Esophagus squamous epithelium (tissue), 5 donors: ENCODE results near the gene MAP3K8. TPM values are rescaled to one million over a fixed set of nuclear protein-coding genes. Genes with fewer than 3 reads are reported as not detected.

ENCODE experiments used
- DNase-seq: peaks from one replicate; lab custom pipeline; 2025; lab: John Stamatoyannopoulos, UW
- H3K27ac ChIP-seq, 4 donors: fragments of 200-600 bp; sonication (generic); one replicate each; pipeline ENCODE4 v1.5.1; 2016 to 2019; ENCODE audit warnings: mild to moderate bottlenecking in 1 of 4
- H3K27me3 ChIP-seq, 4 donors: fragments of 200-600 bp; sonication (generic); 1 replicate in 3 of 4; 2 replicates in 1 of 4; pipeline versions ENCODE4 v1.5.1 to v1.6.0; 2017 to 2021; ENCODE audit warnings: antibody characterized with exemption in 1 of 4
- H3K36me3 ChIP-seq, 3 donors: fragments of 200-600 bp; sonication (generic); one replicate each; pipeline ENCODE4 v1.5.1; 2016 to 2019
- H3K4me1 ChIP-seq, 3 donors: fragments of 200-600 bp; sonication (generic); one replicate each; pipeline ENCODE4 v1.5.1; 2017 to 2019
- H3K4me3 ChIP-seq, 4 donors: fragments of 200-600 bp; sonication (generic); 1 replicate in 3 of 4; 2 replicates in 1 of 4; pipeline ENCODE4 v1.5.1; 2016 to 2019; ENCODE audit warnings: mild to moderate bottlenecking in 2 of 4, moderate library complexity in 1 of 4
- H3K9me3 ChIP-seq, 3 donors: fragments of 200-600 bp; sonication (generic); one replicate each; pipeline ENCODE4 v1.5.1; 2016 to 2019
- CTCF ChIP-seq, 6 experiments: fragments of 450-650 bp in 4 of 6; fragments of 200-600 bp in 2 of 6; sonication (generic) in 2 of 6; IDR thresholded peaks; one replicate each; pipeline ENCODE4 v1.5.1; 2016 to 2019; ENCODE audit warnings: antibody characterized with exemption in 6 of 6, mild to moderate bottlenecking in 4 of 6, moderate library complexity in 4 of 6
- POLR2A ChIP-seq, 4 donors: fragments of 450-650 bp; IDR thresholded peaks; one replicate each; pipeline ENCODE4 v1.6.1; 2017; ENCODE audit warnings: antibody characterized with exemption in 4 of 4, mild to moderate bottlenecking in 4 of 4, moderate library complexity in 3 of 4
- WGBS, 2 donors: methylation state at CpG; one replicate each; pipeline ENCODE4 v1.1.5; 2018; 5-methylcytosine and 5-hydroxymethylcytosine counted together
- intact Hi-C: fragments of 100-400 bp; cut with DNase I; formaldehyde crosslinking; loops from one replicate; pipeline ENCODE4 v1.15.0; 2022
- total RNA-seq, 4 donors: library from RNA; depleted of rRNA; stranded (reverse); fragments of >200 nt; gene quantifications; one replicate each; pipeline ENCODE4 v1.1.0, GENCODE V29; 2016
- donor health status: DM: yes; HTN: yes; CAD: no.

Gene MAP3K8
- total RNA-seq, 4 donors from 2014 or later = 9.4 to 20.6 (median 17.9) TPM

- intact Hi-C loops = no loop called here
- no peak for DNase-seq
- Histone ChIP-seq H3K36me3 (no peaks in the 10 kb centered on the region), H3K4me3 (no peak overlapping the region), H3K27me3 (no peaks in the 10 kb centered on the region), H3K9me3 (no peaks in the 10 kb centered on the region), H3K27ac (peak overlapping the region; percentile 42 to 69 (median 63)), H3K4me1 (peaks cover 7 to 58% (median 16%) of the 10 kb centered on the region in 3 donors)
- WGBS, 2 donors = 92 to 94% methylated on average over 2 of the region's 4 CpGs
- TF ChIP-seq POLR2A (IDR thresholded peaks at IDR 0.05) = no peak
- TF ChIP-seq CTCF (IDR thresholded peaks at IDR 0.05) = no peak
These were observed 58.0 kb downstream of the MAP3K8 start for GRCh38 chr10:30491916-30492515.

- H3K4me3 ChIP-seq = no peak overlapping the region
- no peak for DNase-seq
- peaks cover 7 to 66% (median 16%) of the 10 kb centered on the region in 3 donors for H3K4me1 ChIP-seq
- TF ChIP-seq POLR2A (IDR thresholded peaks at IDR 0.05) = no peak
- TF ChIP-seq CTCF (IDR thresholded peaks at IDR 0.05) = peak in 2 of 6 experiments; percentile 25 to 40
- H3K27ac ChIP-seq = peak overlapping the region; percentile 50 to 69 (median 68)
- no peaks in the 10 kb centered on the region for H3K27me3 ChIP-seq
- H3K9me3 ChIP-seq = no peaks in the 10 kb centered on the region
- no peaks in the 10 kb centered on the region for H3K36me3 ChIP-seq
- WGBS, 2 donors = 60 to 73% methylated on average over 11 of the region's 11 CpGs
- intact Hi-C loops = no loop called here
These were observed 59.9 kb downstream of the MAP3K8 start for GRCh38 chr10:30493609-30494530.

GRCh38 chr10:30494558-30494957 lies 60.6 kb downstream of the MAP3K8 start:
- Histone ChIP-seq H3K4me3 (no peak overlapping the region), H3K36me3 (no peaks in the 10 kb centered on the region), H3K4me1 (peaks cover 7 to 66% (median 16%) of the 10 kb centered on the region in 3 donors), H3K27ac (peak overlapping the region; percentile 50 to 69 (median 60)), H3K27me3 (no peaks in the 10 kb centered on the region), H3K9me3 (no peaks in the 10 kb centered on the region)
- no peak for DNase-seq
- WGBS, 2 donors = 78% methylated on average over 4 of the region's 4 CpGs
- TF ChIP-seq CTCF (IDR thresholded peaks at IDR 0.05) = no peak
- no peak for TF ChIP-seq POLR2A (IDR thresholded peaks at IDR 0.05)
- intact Hi-C loops = no loop called here

GRCh38 chr10:30495687-30496086 lies 61.7 kb downstream of the MAP3K8 start:
- Histone ChIP-seq H3K9me3 (no peaks in the 10 kb centered on the region), H3K36me3 (no peaks in the 10 kb centered on the region), H3K4me3 (no peak overlapping the region), H3K27ac (peak overlapping the region in 2 of 4 donors; percentile 68 to 69), H3K27me3 (no peaks in the 10 kb centered on the region), H3K4me1 (peaks cover 7 to 61% (median 11%) of the 10 kb centered on the region in 3 donors)
- no peak for DNase-seq
- intact Hi-C loops = no loop called here
- WGBS, 2 donors = 74 to 77% methylated on average over 6 of the region's 6 CpGs
- no peak for TF ChIP-seq POLR2A (IDR thresholded peaks at IDR 0.05)
- TF ChIP-seq CTCF (IDR thresholded peaks at IDR 0.05) = no peak

GRCh38 chr10:30499816-30500215 lies 65.8 kb downstream of the MAP3K8 start:
- intact Hi-C loops = no loop called here
- H3K4me1 ChIP-seq = peaks cover 0 to 25% (median under 1%) of the 10 kb centered on the region in 3 donors
- no peaks in the 10 kb centered on the region for H3K9me3 ChIP-seq
- TF ChIP-seq POLR2A (IDR thresholded peaks at IDR 0.05) (no peak), CTCF (IDR thresholded peaks at IDR 0.05) (no peak)
- no peaks in the 10 kb centered on the region for H3K36me3 ChIP-seq
- no peak overlapping the region for H3K4me3 ChIP-seq
- H3K27ac ChIP-seq = no peak overlapping the region
- no peaks in the 10 kb centered on the region for H3K27me3 ChIP-seq
- 71 to 82% methylated on average over 1 of the region's 1 CpG for WGBS, 2 donors
- no peak for DNase-seq
